Measurements from ENCODE around the gene TRIM16.
"Not testable (repeated sequence)": the region's sequence is repeated elsewhere in the genome, so short reads cannot be mapped to it uniquely, and the experiment has no call there.

- TF ChIP-seq, protein P1, sequence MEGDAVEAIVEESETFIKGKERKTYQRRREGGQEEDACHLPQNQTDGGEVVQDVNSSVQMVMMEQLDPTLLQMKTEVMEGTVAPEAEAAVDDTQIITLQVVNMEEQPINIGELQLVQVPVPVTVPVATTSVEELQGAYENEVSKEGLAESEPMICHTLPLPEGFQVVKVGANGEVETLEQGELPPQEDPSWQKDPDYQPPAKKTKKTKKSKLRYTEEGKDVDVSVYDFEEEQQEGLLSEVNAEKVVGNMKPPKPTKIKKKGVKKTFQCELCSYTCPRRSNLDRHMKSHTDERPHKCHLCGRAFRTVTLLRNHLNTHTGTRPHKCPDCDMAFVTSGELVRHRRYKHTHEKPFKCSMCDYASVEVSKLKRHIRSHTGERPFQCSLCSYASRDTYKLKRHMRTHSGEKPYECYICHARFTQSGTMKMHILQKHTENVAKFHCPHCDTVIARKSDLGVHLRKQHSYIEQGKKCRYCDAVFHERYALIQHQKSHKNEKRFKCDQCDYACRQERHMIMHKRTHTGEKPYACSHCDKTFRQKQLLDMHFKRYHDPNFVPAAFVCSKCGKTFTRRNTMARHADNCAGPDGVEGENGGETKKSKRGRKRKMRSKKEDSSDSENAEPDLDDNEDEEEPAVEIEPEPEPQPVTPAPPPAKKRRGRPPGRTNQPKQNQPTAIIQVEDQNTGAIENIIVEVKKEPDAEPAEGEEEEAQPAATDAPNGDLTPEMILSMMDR (conservative IDR thresholded peaks at IDR 0.05; ENCODE audit: low read depth in 2 of 2), result not testable (repeated sequence)
- not testable (repeated sequence) for TF ChIP-seq ZNF114 (CRISPR knock-in tag; IDR thresholded peaks at IDR 0.05); EZH2phosphoT487 (IDR thresholded peaks at IDR 0.05; ENCODE audit: unreplicated experiment); POLR2AphosphoS5 (IDR thresholded peaks at IDR 0.05; ENCODE audit: low read depth)
- TF ChIP-seq, protein P2, sequence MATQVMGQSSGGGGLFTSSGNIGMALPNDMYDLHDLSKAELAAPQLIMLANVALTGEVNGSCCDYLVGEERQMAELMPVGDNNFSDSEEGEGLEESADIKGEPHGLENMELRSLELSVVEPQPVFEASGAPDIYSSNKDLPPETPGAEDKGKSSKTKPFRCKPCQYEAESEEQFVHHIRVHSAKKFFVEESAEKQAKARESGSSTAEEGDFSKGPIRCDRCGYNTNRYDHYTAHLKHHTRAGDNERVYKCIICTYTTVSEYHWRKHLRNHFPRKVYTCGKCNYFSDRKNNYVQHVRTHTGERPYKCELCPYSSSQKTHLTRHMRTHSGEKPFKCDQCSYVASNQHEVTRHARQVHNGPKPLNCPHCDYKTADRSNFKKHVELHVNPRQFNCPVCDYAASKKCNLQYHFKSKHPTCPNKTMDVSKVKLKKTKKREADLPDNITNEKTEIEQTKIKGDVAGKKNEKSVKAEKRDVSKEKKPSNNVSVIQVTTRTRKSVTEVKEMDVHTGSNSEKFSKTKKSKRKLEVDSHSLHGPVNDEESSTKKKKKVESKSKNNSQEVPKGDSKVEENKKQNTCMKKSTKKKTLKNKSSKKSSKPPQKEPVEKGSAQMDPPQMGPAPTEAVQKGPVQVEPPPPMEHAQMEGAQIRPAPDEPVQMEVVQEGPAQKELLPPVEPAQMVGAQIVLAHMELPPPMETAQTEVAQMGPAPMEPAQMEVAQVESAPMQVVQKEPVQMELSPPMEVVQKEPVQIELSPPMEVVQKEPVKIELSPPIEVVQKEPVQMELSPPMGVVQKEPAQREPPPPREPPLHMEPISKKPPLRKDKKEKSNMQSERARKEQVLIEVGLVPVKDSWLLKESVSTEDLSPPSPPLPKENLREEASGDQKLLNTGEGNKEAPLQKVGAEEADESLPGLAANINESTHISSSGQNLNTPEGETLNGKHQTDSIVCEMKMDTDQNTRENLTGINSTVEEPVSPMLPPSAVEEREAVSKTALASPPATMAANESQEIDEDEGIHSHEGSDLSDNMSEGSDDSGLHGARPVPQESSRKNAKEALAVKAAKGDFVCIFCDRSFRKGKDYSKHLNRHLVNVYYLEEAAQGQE (IDR thresholded peaks at IDR 0.05; ENCODE audit: unreplicated experiment), result not testable (repeated sequence)
Observed at GRCh38 chr17:15716601-15717563, 32.8 kb upstream of the TRIM16 start.

Measured in GM23338 (cell line).